H9 (cell line): ENCODE results near the gene SUPT3H. TPM values are rescaled to one million over a fixed set of nuclear protein-coding genes. Genes with fewer than 3 reads are reported as not detected.

ENCODE experiments used
- DNase-seq: peaks from one replicate; pipeline ENCODE4 v3.0.0-alpha.2; 2017
- H2AFZ ChIP-seq: one replicate; pipeline ENCODE4 v1.6.1; 2013; ENCODE audit warnings: mild to moderate bottlenecking, low read length, control low read depth, moderate library complexity
- H2AK5ac ChIP-seq: 2 replicates; pipeline ENCODE4 v1.6.1; 2013; ENCODE audit warnings: low read length, control low read depth, mixed read lengths; ENCODE audit not compliant: insufficient read length
- H2BK120ac ChIP-seq: one replicate; pipeline ENCODE4 v1.6.1; 2013; ENCODE audit warnings: low read depth, mild to moderate bottlenecking, low read length, control low read depth, inconsistent platforms; ENCODE audit not compliant: poor library complexity, severe bottlenecking
- H2BK12ac ChIP-seq: 2 replicates; pipeline ENCODE4 v1.6.1; 2013; ENCODE audit warnings: low read length, control low read depth, mixed read lengths, low read depth; ENCODE audit not compliant: insufficient read length
- H2BK15ac ChIP-seq: 2 replicates; pipeline ENCODE4 v1.6.1; 2013; ENCODE audit warnings: low read depth, low read length, control low read depth
- H2BK20ac ChIP-seq: one replicate; pipeline ENCODE4 v1.6.1; 2013; ENCODE audit warnings: low read depth, mild to moderate bottlenecking, low read length, control low read depth, inconsistent platforms; ENCODE audit not compliant: poor library complexity, severe bottlenecking
- H2BK5ac ChIP-seq: 2 replicates; pipeline ENCODE4 v1.6.1; 2013; ENCODE audit warnings: low read length, control low read depth, mixed read lengths; ENCODE audit not compliant: insufficient read length
- H3K14ac ChIP-seq: 2 replicates; pipeline ENCODE4 v1.6.1; 2013; ENCODE audit warnings: low read length, control low read depth; ENCODE audit not compliant: insufficient read depth
- H3K18ac ChIP-seq: 2 replicates; pipeline ENCODE4 v1.6.1; 2013; ENCODE audit warnings: low read depth, mild to moderate bottlenecking, mixed read lengths, low read length, control low read depth; ENCODE audit not compliant: insufficient read length
- H3K23ac ChIP-seq: 2 replicates; pipeline ENCODE4 v1.6.1; 2013; ENCODE audit warnings: low read length, control low read depth, mixed read lengths, low read depth; ENCODE audit not compliant: insufficient read length
- H3K23me2 ChIP-seq: 2 replicates; pipeline ENCODE4 v1.6.1; 2013; ENCODE audit warnings: low read depth, mild to moderate bottlenecking, mixed read lengths, low read length, control low read depth; ENCODE audit not compliant: insufficient read length, poor library complexity, severe bottlenecking
- H3K27ac ChIP-seq: 2 replicates; pipeline ENCODE4 v1.5.1; 2013; ENCODE audit warnings: low read length, control low read depth, mixed read lengths, low read depth; ENCODE audit not compliant: insufficient read length
- H3K27me3 ChIP-seq: 2 replicates; pipeline ENCODE4 v1.6.1; 2013; ENCODE audit warnings: low read length, control low read depth, inconsistent platforms; ENCODE audit not compliant: insufficient read depth
- H3K4ac ChIP-seq: 2 replicates; pipeline ENCODE4 v1.6.1; 2013; ENCODE audit warnings: low read depth, mild to moderate bottlenecking, control low read depth, inconsistent platforms, low read length, moderate library complexity
- H3K4me1 ChIP-seq: 2 replicates; pipeline ENCODE4 v1.6.1; 2013; ENCODE audit warnings: low read length, control low read depth, inconsistent platforms; ENCODE audit not compliant: insufficient read depth
- H3K4me2 ChIP-seq: 2 replicates; pipeline ENCODE4 v1.6.1; 2013; ENCODE audit warnings: low read length, control low read depth, mixed read lengths; ENCODE audit not compliant: insufficient read length, insufficient read depth
- H3K56ac ChIP-seq: 2 replicates; pipeline ENCODE4 v1.6.1; 2013; ENCODE audit warnings: low read depth, mild to moderate bottlenecking, mixed read lengths, low read length, control low read depth; ENCODE audit not compliant: insufficient read length
- H3K79me1 ChIP-seq: 2 replicates; pipeline ENCODE4 v1.6.1; 2013; ENCODE audit warnings: low read depth, mild to moderate bottlenecking, moderate library complexity, low read length, control low read depth, inconsistent platforms; ENCODE audit not compliant: insufficient read depth, poor library complexity, severe bottlenecking
- H3K79me2 ChIP-seq: 2 replicates; pipeline ENCODE4 v1.6.1; 2013; ENCODE audit warnings: low read length, control low read depth, inconsistent platforms; ENCODE audit not compliant: insufficient read depth
- H3K9ac ChIP-seq: 2 replicates; pipeline ENCODE4 v1.6.1; 2013; ENCODE audit warnings: low read length, control low read depth, mixed read lengths; ENCODE audit not compliant: insufficient read length; ENCODE audit errors: extremely low read depth
- H3K9me3 ChIP-seq: one replicate; pipeline ENCODE4 v1.6.1; 2013; ENCODE audit warnings: low read depth, low read length, inconsistent platforms; ENCODE audit not compliant: control insufficient read depth
- H3T11ph ChIP-seq: one replicate; pipeline ENCODE4 v1.6.1; 2013; ENCODE audit warnings: mild to moderate bottlenecking, low read length, control low read depth, inconsistent platforms
- H4K20me1 ChIP-seq: one replicate; pipeline ENCODE4 v1.6.1; 2013; ENCODE audit not compliant: control insufficient read depth, insufficient read length, insufficient read depth
- H4K5ac ChIP-seq: 2 replicates; pipeline ENCODE4 v1.6.1; 2013; ENCODE audit warnings: low read depth, mild to moderate bottlenecking, mixed read lengths, low read length, control low read depth; ENCODE audit not compliant: insufficient read length
- H4K8ac ChIP-seq: replicated peaks from 2 replicates; pipeline ENCODE4 v1.6.1; 2013; ENCODE audit warnings: low read length, control low read depth, mixed read lengths, low read depth; ENCODE audit not compliant: insufficient read length
- H4K91ac ChIP-seq: 2 replicates; pipeline ENCODE4 v1.6.1; 2013; ENCODE audit warnings: low read depth, mild to moderate bottlenecking, moderate library complexity, mixed read lengths, low read length, control low read depth; ENCODE audit not compliant: insufficient read length
- H3K27ac Mint-ChIP-seq, 3 experiments: 2 replicates in 2 of 3; 3 replicates in 1 of 3; pipeline ENCODE4 v1.8.0; 2020 to 2021; ENCODE audit warnings: mixed read lengths in 3 of 3, mild to moderate bottlenecking in 1 of 3, moderate library complexity in 1 of 3
- H3K27me3 Mint-ChIP-seq: 2 replicates; pipeline ENCODE4 v1.8.0; 2021; ENCODE audit warnings: low read depth, mild to moderate bottlenecking, moderate library complexity, mixed read lengths
- H3K36me3 Mint-ChIP-seq, 3 experiments: 2 replicates in 2 of 3; 3 replicates in 1 of 3; pipeline ENCODE4 v1.8.0; 2020 to 2021; ENCODE audit warnings: low read depth in 3 of 3, mixed read lengths in 3 of 3; ENCODE audit not compliant: insufficient read depth in 1 of 3
- H3K4me1 Mint-ChIP-seq, 2 experiments: 2 replicates each; pipeline ENCODE4 v1.8.0; 2020; ENCODE audit warnings: mixed read lengths in 2 of 2
- H3K4me3 Mint-ChIP-seq, 2 experiments: 2 replicates in 1 of 2; 3 replicates in 1 of 2; pipeline ENCODE4 v1.8.0; 2020 to 2021; ENCODE audit warnings: mild to moderate bottlenecking in 2 of 2, mixed read lengths in 2 of 2, moderate library complexity in 1 of 2
- H3K9me3 Mint-ChIP-seq, 2 experiments: 2 replicates in 1 of 2; 3 replicates in 1 of 2; pipeline ENCODE4 v1.8.0; 2020; ENCODE audit warnings: mild to moderate bottlenecking in 2 of 2, mixed read lengths in 2 of 2, moderate library complexity in 1 of 2
- WGBS: extraction: QIAGEN DNeasy Blood & Tissue Kit; methylation state at CpG from one replicate; pipeline ENCODE4 v1.1.7; 2013; ENCODE audit warnings: missing lambda C conversion rate, low lambda C conversion rate, mixed read lengths; ENCODE audit not compliant: insufficient read length; ENCODE audit errors: extremely low coverage; 5-methylcytosine and 5-hydroxymethylcytosine counted together
- total RNA-seq: library from RNA; stranded (reverse); gene quantifications from 2 replicates; pipeline ENCODE4 v1.2.1, GENCODE V29; 2021
- TF ChIP-seq, protein P1 (sequence below): fragments of 200-600 bp; sonication (generic); conservative IDR thresholded peaks from 3 replicates; pipeline ENCODE4 v1.8.0; 2021; ENCODE audit warnings: antibody characterized with exemption, mild to moderate bottlenecking

The SUPT3H gene
- total RNA-seq, 1 experiment from 2014 or later: 22.5 TPM

DNA sequence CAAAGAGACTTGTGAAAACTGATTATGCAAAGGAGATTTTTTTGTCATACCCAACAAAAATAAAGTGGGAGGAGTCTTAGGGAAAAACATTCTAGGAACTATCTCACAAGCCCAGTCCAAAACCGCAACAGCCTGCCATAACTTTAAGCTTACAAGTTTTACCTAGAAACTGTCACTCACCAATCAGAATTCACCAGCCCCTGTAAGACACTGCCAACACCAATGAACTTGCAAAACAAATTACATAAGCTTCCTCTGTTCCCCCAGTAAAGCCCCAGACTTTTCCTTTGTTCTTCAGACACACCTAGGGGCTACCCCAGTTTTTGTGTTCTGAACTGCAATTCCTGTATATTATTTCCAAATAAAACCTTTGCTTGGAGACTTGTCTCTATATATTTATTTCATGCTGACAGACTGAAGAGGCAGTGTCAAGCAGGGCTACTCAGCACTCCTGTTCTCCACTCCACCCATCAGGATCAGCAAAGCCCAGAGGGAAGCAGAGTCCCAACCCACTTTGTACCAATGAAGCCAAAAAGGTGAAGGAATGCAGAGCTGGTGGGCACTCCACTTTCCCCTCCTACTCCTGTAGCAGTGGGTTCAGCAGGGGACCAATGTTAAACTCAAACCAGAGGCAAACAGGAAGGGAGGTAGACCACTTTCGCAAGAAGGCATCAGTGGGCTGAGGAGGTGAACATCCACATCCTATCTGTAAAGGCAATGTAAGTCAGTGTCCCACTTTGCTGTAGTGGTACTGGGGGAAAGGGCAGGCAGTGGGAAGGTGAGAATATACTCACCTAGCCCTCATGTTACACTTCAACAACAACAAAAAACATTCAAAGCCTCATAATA, 192.1 kb downstream of the SUPT3H start:
- H4K91ac ChIP-seq: no peak overlapping the region
- peaks cover 13 to 20% of the 10 kb centered on the region in 2 experiments for H3K4me1 Mint-ChIP-seq

More for the DNA sequence above, 192.1 kb downstream of the SUPT3H start:
- H3K4me1 ChIP-seq: 0 out of 2 replicates have a peak, but pooled peaks cover 3% of the 10 kb centered on the region
- no peak overlapping the region for H3T11ph ChIP-seq
- no peaks in the 10 kb centered on the region; a peak in 1 of 5 replicates for H3K9me3 Mint-ChIP-seq
- no peak overlapping the region for H3K4me3 Mint-ChIP-seq
- no peak overlapping the region for H3K4me2 ChIP-seq
- H3K4ac ChIP-seq: no peak overlapping the region
- no peaks in the 10 kb centered on the region for H3K9me3 ChIP-seq
- H3K14ac ChIP-seq: no peak overlapping the region
- TF ChIP-seq, protein P1, sequence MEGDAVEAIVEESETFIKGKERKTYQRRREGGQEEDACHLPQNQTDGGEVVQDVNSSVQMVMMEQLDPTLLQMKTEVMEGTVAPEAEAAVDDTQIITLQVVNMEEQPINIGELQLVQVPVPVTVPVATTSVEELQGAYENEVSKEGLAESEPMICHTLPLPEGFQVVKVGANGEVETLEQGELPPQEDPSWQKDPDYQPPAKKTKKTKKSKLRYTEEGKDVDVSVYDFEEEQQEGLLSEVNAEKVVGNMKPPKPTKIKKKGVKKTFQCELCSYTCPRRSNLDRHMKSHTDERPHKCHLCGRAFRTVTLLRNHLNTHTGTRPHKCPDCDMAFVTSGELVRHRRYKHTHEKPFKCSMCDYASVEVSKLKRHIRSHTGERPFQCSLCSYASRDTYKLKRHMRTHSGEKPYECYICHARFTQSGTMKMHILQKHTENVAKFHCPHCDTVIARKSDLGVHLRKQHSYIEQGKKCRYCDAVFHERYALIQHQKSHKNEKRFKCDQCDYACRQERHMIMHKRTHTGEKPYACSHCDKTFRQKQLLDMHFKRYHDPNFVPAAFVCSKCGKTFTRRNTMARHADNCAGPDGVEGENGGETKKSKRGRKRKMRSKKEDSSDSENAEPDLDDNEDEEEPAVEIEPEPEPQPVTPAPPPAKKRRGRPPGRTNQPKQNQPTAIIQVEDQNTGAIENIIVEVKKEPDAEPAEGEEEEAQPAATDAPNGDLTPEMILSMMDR: no peak
- H3K18ac ChIP-seq: no peak overlapping the region
- no peaks in the 10 kb centered on the region for H3K27me3 ChIP-seq
- H3K56ac ChIP-seq: no peak overlapping the region
- no CpG with 5 or more reads among the region's 2 CpGs for WGBS
- no peak overlapping the region for H2BK120ac ChIP-seq
- no peaks in the 10 kb centered on the region for H3K23me2 ChIP-seq
- no peak overlapping the region for H3K27ac ChIP-seq
- no peak overlapping the region for H4K5ac ChIP-seq
- H2BK5ac ChIP-seq: no peak overlapping the region
- H3K36me3 Mint-ChIP-seq: 0 out of 7 replicates have a peak, but pooled peaks cover 0 to 2% (median 0%) of the 10 kb centered on the region in 3 experiments
- peak overlapping the region in 1 of 3 experiments; percentile 51; a peak in 1 of 7 replicates for H3K27ac Mint-ChIP-seq
- no peak overlapping the region for H2AFZ ChIP-seq
- no peaks in the 10 kb centered on the region for H3K27me3 Mint-ChIP-seq
- no peak overlapping the region for H4K8ac ChIP-seq
- H3K23ac ChIP-seq: no peak overlapping the region
- no peak overlapping the region for H2BK15ac ChIP-seq
- no peaks in the 10 kb centered on the region for H4K20me1 ChIP-seq
- no peak for DNase-seq
- H3K9ac ChIP-seq: no peak overlapping the region
- H3K79me2 ChIP-seq: no peaks in the 10 kb centered on the region
- no peak overlapping the region for H2BK12ac ChIP-seq
- no peak overlapping the region for H2BK20ac ChIP-seq
- no peaks in the 10 kb centered on the region for H3K79me1 ChIP-seq
- no peak overlapping the region for H2AK5ac ChIP-seq
